ENCODE measurements around the gene KCNT2. TPM values are rescaled to one million over a fixed set of nuclear protein-coding genes. Genes with fewer than 3 reads are reported as not detected.
"Not testable (repeated sequence)": the region's sequence is repeated elsewhere in the genome, so short reads cannot be mapped to it uniquely, and the experiment has no call there.

Gene KCNT2
- total and polyA plus RNA-seq, 10 donors = 0.04 to 1.2 (median 0.99) TPM

DNA sequence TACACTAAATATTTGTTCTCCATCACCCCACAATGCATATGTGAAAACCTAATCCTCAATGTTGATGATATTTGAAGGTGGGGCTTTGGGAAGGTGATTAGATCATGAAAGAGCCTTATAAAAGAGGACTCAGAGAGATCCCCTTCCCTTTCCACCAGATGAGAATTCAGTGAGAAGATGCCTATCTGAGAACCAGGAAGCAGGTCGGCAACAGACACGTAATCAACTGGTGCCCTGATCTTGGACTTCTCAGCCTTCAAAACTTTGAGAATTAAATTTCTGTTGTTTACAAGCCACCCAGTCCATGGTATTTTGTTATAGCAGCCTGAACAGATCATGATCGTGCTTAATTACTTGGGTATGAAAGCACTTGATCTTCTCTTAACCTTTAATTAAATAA, 329.4 kb downstream of the KCNT2 start:
- no peak for TF ChIP-seq POLR2A (IDR thresholded peaks at IDR 0.05)
- no peak for TF ChIP-seq POLR2AphosphoS5 (IDR thresholded peaks at IDR 0.05)
- no peak for TF ChIP-seq CTCF (IDR thresholded peaks at IDR 0.05 in 8 of 11, conservative IDR thresholded peaks at IDR 0.05 in 3 of 11)
- 88 to 93% (median 90%) methylated on average over 3 of the region's 3 CpGs for WGBS, 5 donors
- Histone ChIP-seq H3K4me1 (no peaks in the 10 kb centered on the region), H3K4me3 (no peak overlapping the region), H3K27me3 (replicated peaks in 1 of 7) (no peaks in the 10 kb centered on the region), H3K9me3 (no peaks in the 10 kb centered on the region), H3K27ac (no peak overlapping the region), H3K36me3 (no peaks in the 10 kb centered on the region)
- DNase-seq = no peak
- intact Hi-C loops (cut with DNase I; ENCODE audit: low total_unique reads) = no loop called here

GRCh38 chr1:196277860-196278259, 330.4 kb downstream of the KCNT2 start:
- no peaks in the 10 kb centered on the region for H3K4me1 ChIP-seq
- no peaks in the 10 kb centered on the region for H3K9me3 ChIP-seq
- H3K36me3 ChIP-seq = no peaks in the 10 kb centered on the region

GRCh38 chr1:196271212-196271947, 336.9 kb downstream of the KCNT2 start:
- intact Hi-C loops (cut with DNase I; ENCODE audit: low total_unique reads) = no loop called here
- Histone ChIP-seq H3K27me3 (replicated peaks in 1 of 7) (no peaks in the 10 kb centered on the region), H3K27ac (no peak overlapping the region), H3K36me3 (no peaks in the 10 kb centered on the region), H3K4me3 (peak overlapping the region in 1 of 8 donors; percentile 20), H3K9me3 (no peaks in the 10 kb centered on the region), H3K4me1 (no peaks in the 10 kb centered on the region)
- no peak for TF ChIP-seq POLR2AphosphoS5 (IDR thresholded peaks at IDR 0.05)
- TF ChIP-seq POLR2A (IDR thresholded peaks at IDR 0.05) = no peak
- TF ChIP-seq CTCF (IDR thresholded peaks at IDR 0.05 in 8 of 11, conservative IDR thresholded peaks at IDR 0.05 in 3 of 11) = no peak
- 67 to 76% (median 71%) methylated on average over 6 of the region's 6 CpGs for WGBS, 5 donors
- no peak for DNase-seq

More at GRCh38 chr1:196277860-196278259, 330.4 kb downstream of the KCNT2 start:
- TF ChIP-seq CTCF (IDR thresholded peaks at IDR 0.05 in 8 of 11, conservative IDR thresholded peaks at IDR 0.05 in 3 of 11) (no peak), POLR2A (IDR thresholded peaks at IDR 0.05) (no peak), POLR2AphosphoS5 (IDR thresholded peaks at IDR 0.05) (no peak)
- intact Hi-C loops (cut with DNase I; ENCODE audit: low total_unique reads) = no loop called here
- H3K4me3 ChIP-seq = no peak overlapping the region
- H3K27ac ChIP-seq = no peak overlapping the region
- no peak for DNase-seq
- no peaks in the 10 kb centered on the region for H3K27me3 ChIP-seq (replicated peaks in 1 of 7)

DNA sequence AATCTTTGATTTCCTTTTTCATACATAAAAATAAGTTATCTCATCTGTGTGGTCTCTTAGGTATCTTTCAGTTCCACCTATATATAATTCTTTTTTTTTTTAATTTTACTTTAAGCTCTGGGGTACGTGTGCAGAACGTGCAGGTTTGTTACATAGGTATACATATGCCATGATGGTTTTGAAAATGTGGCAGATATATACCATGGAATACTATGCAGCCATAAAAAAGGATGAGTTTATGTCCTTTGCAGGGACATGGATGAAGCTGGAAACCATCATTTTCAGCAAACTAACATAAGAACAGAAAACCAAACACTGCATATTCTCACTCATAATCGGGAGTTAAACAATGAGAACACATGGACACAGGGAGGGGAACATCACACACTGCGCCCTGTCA, 345.2 kb downstream of the KCNT2 start:
- H3K36me3 ChIP-seq; H3K27me3 ChIP-seq (replicated peaks in 1 of 7); H3K4me3 ChIP-seq; DNase-seq; H3K27ac ChIP-seq; H3K9me3 ChIP-seq; intact Hi-C loops (cut with DNase I; ENCODE audit: low total_unique reads); H3K4me1 ChIP-seq: not testable (repeated sequence)
- 86 to 94% (median 87%) methylated on average over 4 of the region's 4 CpGs for WGBS, 5 donors

All from spleen (tissue), 11 donors.